ENCODE results near the gene TTC3.

GRCh38 chr21:37159053-37159776, 86.2 kb downstream of the TTC3 start:
- no peak for TF ChIP-seq CTCF (IDR thresholded peaks at IDR 0.05)
- TF ChIP-seq POLR2AphosphoS5 (IDR thresholded peaks at IDR 0.05): no peak

Measured in prostate gland (tissue), 2 donors.